TTC549 (cell line): ENCODE data around the gene CFAP68.
"Not testable (repeated sequence)": the region's sequence is repeated elsewhere in the genome, so short reads cannot be mapped to it uniquely, and the experiment has no call there.

Experiments
- FAIRE-seq: peaks from 2 replicates; lab custom pipeline; 2012; peaks lifted over from hg19 to GRCh38; lab: Jason Lieb, UNC

The CFAP68 gene

DNA sequence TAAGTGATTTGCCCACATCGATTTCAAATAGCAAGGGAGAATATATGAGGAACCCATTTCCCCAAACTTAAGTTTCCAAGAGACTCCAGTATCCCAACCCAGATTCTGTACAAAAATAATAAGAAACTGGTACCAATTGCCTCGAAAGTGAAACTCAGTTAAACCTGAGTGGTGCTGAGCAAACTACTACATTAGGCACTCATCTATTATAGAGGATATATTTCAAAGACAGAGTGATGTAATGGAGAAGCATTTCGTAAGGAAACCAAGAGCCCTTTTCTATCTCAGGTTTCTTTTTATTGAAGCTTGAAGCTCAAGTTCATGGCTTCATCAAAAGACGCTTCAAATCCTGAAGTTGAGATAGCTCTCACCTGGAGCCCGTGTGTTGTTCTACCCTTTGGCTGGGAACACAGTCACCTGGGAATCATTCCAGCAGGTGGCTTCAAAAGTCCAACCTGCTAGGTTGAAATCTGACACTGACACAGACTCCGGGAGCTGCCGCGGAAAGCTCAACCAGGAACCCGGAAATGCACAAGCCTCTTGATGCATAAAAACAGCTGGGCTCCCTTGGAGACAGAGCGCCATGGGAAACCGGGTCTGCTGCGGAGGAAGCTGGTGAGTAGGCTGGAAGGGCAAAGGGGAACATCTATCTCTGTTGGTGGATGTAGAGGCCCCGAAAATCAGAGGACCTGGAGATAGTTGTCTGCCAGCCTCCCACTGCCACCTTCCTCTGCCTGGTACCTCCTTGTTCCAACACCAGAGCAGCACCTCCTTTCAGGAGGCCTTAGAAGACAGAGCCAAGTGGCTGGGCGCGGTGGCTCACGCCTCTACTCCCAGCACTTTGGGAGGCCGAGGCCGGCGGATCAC, 39.3 kb downstream of the CFAP68 start, which contains the start of gene C11orf52:
Gene C11orf52 (plus strand): TSS at position 524 of the 867 bp plus-strand sequence. CDS start 60 bp downstream, at position 584.
- FAIRE-seq, result no peak

DNA sequence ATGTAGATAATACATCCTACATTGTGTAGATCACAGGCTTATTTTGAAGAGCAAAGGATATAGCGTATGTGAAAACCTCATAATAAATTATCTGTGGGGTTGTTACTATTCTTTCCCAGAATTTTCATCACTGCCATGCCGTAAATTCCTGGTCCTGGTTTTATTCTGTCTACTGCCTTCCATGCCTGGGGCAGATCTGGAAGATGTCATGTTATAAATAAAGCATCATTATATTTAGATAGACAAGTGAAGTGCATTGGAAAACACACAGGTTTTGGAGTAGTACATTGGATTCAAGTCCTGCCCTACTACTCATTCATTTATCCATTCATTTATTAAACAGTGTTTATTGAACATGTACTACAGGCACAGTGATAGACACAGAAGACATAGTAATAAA, 41.6 kb downstream of the CFAP68 start:
- FAIRE-seq, result no peak

DNA sequence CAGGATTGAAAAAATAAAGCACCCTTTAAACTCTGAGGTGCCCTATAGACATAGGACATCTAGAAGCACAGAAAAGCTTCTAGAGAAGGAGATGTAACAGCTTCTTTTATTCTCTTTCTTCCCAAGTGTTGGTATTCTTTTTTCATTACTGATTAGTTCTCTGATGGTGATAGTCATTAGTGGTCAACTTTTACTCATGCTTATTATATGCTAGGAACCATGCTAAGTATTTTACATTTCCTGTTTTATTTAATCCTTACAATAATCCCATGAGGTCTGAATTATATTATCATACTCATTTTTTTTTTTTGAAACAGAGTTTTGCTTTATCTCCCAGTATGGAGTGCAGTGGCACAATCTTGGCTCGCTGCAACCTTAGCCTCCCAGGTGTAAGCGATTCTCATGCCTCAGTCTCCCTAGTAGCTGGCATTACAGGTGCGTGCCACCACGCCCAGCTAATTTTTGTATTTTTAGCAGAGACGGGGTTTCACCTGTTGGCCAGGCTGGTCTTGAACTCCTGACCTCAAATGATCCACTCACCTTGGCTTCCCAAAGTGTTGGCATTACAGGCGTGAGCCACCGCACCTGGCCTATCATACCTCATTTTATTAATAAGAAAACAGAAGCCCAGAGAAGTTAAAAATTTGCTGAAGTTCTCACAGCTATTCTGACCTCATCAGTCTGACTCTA, 42.3 kb downstream of the CFAP68 start:
- no peak for FAIRE-seq

DNA sequence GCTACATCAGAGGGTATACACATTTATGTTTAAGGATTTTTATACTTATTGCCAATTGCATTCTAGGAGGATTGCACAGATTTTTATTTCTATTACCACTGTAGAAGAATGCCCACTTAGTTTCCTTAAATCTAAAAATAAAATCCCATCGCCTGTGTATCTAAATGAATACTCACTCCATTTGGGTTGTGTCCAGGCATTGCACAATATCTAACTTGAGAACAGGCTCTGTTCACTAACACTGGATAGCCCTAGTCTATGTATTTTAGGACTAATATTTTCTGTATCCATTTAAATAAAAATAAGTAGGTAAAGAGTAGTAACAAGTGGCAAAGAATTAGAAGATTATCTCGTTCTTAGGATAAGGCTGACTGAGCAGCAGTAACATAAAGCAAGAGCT, 43.5 kb downstream of the CFAP68 start:
- FAIRE-seq, result no peak

DNA sequence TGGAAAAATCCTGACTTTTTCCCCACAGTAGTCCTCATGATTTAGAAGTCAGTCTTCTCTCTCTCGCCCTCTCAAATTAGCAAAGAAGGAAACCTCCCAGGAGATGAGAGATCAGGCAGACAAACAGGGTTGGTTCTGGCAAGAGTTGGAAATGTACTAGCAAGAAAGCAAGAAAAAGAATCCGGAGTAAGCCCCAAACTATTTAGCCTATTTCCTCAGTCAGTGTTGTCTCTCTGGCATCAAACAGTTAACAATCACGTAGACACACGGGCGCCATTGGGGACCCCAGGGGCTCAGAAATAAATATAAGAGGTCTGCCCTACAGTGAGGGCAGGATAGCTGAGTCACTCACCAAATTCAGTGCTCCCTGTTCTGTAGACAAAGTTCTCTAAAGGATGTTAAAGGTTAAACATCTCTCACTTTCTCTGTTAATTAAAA, 44.0 kb downstream of the CFAP68 start:
- FAIRE-seq, result no peak

DNA sequence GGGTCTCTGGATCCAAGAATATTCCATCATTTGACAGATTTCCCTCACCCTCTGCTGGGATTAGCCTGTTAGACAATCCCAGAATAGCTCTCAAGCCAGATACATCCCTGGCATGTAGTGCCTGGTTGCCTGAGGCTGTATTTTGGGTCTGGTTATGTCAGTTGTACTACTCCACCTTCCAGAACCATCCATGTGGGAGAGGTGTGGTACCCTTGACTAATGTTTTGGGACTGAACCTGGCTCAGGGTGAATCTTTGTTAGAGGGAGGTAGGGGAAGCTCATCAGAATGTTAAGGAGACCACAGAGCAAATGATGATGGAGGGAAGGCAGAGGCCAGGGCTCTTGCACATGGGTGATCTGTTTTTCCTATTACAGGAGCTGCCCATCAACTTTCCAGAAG, 44.6 kb downstream of the CFAP68 start:
- FAIRE-seq, result no peak

DNA sequence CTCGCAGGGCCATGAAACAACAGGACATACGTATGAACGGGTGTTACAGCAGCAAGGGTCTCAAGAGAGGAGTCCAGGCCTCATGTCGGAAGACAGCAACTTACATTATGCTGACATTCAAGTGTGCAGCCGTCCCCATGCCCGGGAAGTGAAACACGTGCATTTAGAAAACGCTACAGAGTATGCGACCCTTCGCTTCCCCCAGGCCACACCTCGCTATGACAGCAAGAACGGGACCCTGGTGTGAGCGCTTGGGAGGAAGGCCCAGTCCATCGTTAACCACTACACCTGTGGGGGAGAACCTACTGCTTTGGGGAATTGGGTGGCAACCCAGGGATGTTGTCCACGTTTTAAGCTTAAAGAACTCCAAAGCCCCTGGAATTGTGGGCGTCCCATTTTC, 46.6 kb downstream of the CFAP68 start:
- no peak for FAIRE-seq

DNA sequence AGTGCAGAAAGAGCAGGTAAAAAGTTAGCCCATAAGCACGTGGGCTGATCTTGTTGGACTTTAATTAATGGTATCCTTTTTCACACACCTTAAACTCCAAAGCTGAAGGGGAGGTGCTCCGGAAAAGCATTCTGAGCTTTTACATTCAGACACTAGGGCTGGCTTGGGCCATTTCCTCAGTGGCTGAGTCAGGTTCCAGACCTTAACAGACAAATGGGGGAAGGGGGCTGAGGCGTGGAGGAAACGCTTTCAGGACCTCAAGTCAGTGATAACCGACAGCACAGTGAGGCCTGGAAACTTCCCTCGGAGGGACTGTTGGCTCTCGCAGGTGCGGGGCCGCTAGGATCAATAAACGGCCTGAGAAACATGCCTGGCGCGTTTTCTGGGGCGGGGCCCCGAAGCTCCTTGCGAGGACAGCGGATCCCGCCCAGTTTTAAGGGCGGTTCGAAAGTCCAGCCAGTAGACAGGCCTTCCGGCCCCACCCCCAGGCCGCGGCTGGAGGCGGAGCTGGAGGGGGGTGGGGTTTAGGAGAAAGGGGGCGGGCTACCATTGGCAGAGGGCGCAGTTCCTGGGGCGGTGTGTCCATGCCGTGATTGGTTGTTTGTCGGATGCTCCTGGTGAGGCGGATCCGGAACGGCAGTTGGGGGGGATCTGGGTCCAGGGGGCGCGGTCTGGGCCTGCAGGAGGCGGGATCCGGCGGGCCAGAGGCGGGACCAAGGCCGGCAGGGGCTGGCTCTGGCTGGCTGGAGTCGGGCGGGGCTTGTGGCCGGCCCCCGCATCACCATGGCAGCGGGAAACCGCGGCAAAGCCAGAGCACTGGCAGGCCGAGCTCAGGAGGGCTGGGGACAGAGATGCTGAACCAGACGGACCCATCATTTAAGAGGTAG, 47.4 kb downstream of the CFAP68 start:
- FAIRE-seq, result peak; percentile 43

DNA sequence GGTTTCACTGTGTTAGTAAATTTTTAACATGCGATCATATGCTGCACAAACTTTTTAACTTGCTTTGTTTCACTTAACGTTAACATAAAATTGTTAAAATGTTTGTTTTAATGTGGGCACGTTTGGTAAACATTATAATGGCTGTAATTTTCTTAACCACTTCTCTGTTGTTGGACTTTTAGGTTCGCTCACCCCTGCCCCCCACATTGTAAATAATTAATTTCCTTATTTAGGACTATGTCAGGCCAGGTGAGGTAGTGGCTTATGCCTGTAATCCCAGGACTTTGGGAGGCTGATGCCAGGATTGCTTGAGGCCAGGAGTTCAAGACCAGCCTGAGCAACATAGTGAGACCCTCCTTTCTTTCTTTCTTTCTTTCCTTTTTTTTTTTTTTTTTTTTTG, 51.1 kb downstream of the CFAP68 start:
- FAIRE-seq, result no peak

DNA sequence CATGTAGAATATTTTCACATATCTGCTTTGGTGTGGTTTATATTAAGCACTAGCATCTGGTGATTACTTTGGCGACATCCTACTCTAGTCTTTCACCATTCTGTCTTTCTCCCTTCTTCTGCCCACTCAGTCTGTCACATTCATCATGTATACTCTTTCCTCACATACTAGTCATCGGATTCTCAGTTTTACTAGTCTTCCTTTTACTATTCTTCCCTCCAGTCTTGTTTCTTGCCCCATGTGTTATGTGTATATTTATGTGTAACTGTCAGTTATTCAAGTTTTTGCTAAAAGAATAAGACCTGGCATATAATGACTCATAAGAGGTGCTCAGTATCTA, 53.2 kb downstream of the CFAP68 start:
- no peak for FAIRE-seq

DNA sequence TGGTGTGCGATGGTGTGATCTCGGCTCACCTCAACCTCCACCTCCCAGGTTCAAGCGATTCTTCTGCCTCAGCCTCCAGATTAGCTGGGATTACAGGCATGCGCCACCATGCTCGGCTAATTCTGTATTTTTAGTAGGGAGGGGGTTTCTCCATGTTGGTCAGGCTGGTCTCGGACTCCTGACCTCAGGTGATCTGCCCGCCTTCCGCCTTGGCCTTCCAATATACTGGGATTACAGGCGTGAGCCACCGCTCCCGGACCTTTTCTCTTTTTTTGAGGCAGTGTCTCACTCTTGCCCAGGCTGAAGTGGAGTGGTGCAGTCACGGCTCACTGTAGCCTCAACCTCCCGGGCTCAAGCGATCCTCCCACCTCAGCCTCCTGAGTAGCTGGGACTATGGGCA, 53.8 kb downstream of the CFAP68 start:
- not testable (repeated sequence) for FAIRE-seq

DNA sequence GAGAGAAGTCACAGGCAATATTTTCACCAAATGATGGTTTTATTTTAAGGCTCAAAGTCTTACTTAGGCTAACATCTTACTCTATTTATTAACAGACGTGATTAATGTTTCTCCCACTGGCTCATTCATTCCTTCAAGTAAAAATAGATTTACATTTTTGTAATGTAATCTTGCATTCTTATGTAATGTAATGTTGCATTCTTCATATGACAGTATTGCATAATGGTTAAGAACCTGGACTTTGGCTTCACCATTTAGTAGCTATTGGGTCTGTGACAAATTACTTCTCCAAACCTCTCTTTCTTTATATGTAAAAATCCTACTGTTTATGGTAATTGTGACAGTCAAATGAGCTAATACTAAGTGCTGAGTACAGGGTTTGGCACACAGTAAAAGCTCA, 54.5 kb downstream of the CFAP68 start:
- FAIRE-seq, result no peak

DNA sequence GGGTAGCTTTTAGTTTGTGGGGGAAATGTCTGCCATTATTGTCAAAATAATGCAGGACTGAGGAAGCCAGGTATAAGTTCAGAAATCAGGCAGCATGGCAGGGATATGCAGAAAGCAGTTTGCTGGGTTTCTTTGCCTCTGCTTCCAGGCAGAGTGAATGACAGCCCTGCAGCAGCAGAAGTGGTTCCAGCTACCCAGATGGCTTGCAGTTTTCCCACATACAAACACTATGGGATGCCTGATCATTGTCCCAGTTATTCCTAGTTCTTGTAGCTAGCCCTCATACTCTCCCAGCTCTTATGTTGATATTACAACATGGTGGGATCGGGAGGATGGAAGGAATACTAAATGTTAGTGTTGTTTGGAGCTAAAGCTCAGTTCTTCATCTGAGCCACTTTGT, 55.0 kb downstream of the CFAP68 start:
- no peak for FAIRE-seq
